H9 (cell line): Measurements from ENCODE around the gene PHACTR1. TPM values are rescaled to one million over a fixed set of nuclear protein-coding genes. Genes with fewer than 3 reads are reported as not detected.

Experiments used
- DNase-seq: peaks from one replicate; pipeline ENCODE4 v3.0.0-alpha.2; 2017
- H2AFZ ChIP-seq: one replicate; pipeline ENCODE4 v1.6.1; 2013; ENCODE audit warnings: mild to moderate bottlenecking, low read length, control low read depth, moderate library complexity
- H2AK5ac ChIP-seq: 2 replicates; pipeline ENCODE4 v1.6.1; 2013; ENCODE audit warnings: low read length, control low read depth, mixed read lengths; ENCODE audit not compliant: insufficient read length
- H2BK120ac ChIP-seq: one replicate; pipeline ENCODE4 v1.6.1; 2013; ENCODE audit warnings: low read depth, mild to moderate bottlenecking, low read length, control low read depth, inconsistent platforms; ENCODE audit not compliant: poor library complexity, severe bottlenecking
- H2BK12ac ChIP-seq: 2 replicates; pipeline ENCODE4 v1.6.1; 2013; ENCODE audit warnings: low read length, control low read depth, mixed read lengths, low read depth; ENCODE audit not compliant: insufficient read length
- H2BK15ac ChIP-seq: 2 replicates; pipeline ENCODE4 v1.6.1; 2013; ENCODE audit warnings: low read depth, low read length, control low read depth
- H2BK20ac ChIP-seq: one replicate; pipeline ENCODE4 v1.6.1; 2013; ENCODE audit warnings: low read depth, mild to moderate bottlenecking, low read length, control low read depth, inconsistent platforms; ENCODE audit not compliant: poor library complexity, severe bottlenecking
- H2BK5ac ChIP-seq: 2 replicates; pipeline ENCODE4 v1.6.1; 2013; ENCODE audit warnings: low read length, control low read depth, mixed read lengths; ENCODE audit not compliant: insufficient read length
- H3K14ac ChIP-seq: 2 replicates; pipeline ENCODE4 v1.6.1; 2013; ENCODE audit warnings: low read length, control low read depth; ENCODE audit not compliant: insufficient read depth
- H3K18ac ChIP-seq: 2 replicates; pipeline ENCODE4 v1.6.1; 2013; ENCODE audit warnings: low read depth, mild to moderate bottlenecking, mixed read lengths, low read length, control low read depth; ENCODE audit not compliant: insufficient read length
- H3K23ac ChIP-seq: 2 replicates; pipeline ENCODE4 v1.6.1; 2013; ENCODE audit warnings: low read length, control low read depth, mixed read lengths, low read depth; ENCODE audit not compliant: insufficient read length
- H3K23me2 ChIP-seq: 2 replicates; pipeline ENCODE4 v1.6.1; 2013; ENCODE audit warnings: low read depth, mild to moderate bottlenecking, mixed read lengths, low read length, control low read depth; ENCODE audit not compliant: insufficient read length, poor library complexity, severe bottlenecking
- H3K27ac ChIP-seq: 2 replicates; pipeline ENCODE4 v1.5.1; 2013; ENCODE audit warnings: low read length, control low read depth, mixed read lengths, low read depth; ENCODE audit not compliant: insufficient read length
- H3K27me3 ChIP-seq: 2 replicates; pipeline ENCODE4 v1.6.1; 2013; ENCODE audit warnings: low read length, control low read depth, inconsistent platforms; ENCODE audit not compliant: insufficient read depth
- H3K4ac ChIP-seq: 2 replicates; pipeline ENCODE4 v1.6.1; 2013; ENCODE audit warnings: low read depth, mild to moderate bottlenecking, control low read depth, inconsistent platforms, low read length, moderate library complexity
- H3K4me1 ChIP-seq: 2 replicates; pipeline ENCODE4 v1.6.1; 2013; ENCODE audit warnings: low read length, control low read depth, inconsistent platforms; ENCODE audit not compliant: insufficient read depth
- H3K4me2 ChIP-seq: 2 replicates; pipeline ENCODE4 v1.6.1; 2013; ENCODE audit warnings: low read length, control low read depth, mixed read lengths; ENCODE audit not compliant: insufficient read length, insufficient read depth
- H3K56ac ChIP-seq: 2 replicates; pipeline ENCODE4 v1.6.1; 2013; ENCODE audit warnings: low read depth, mild to moderate bottlenecking, mixed read lengths, low read length, control low read depth; ENCODE audit not compliant: insufficient read length
- H3K79me1 ChIP-seq: 2 replicates; pipeline ENCODE4 v1.6.1; 2013; ENCODE audit warnings: low read depth, mild to moderate bottlenecking, moderate library complexity, low read length, control low read depth, inconsistent platforms; ENCODE audit not compliant: insufficient read depth, poor library complexity, severe bottlenecking
- H3K79me2 ChIP-seq: 2 replicates; pipeline ENCODE4 v1.6.1; 2013; ENCODE audit warnings: low read length, control low read depth, inconsistent platforms; ENCODE audit not compliant: insufficient read depth
- H3K9ac ChIP-seq: 2 replicates; pipeline ENCODE4 v1.6.1; 2013; ENCODE audit warnings: low read length, control low read depth, mixed read lengths; ENCODE audit not compliant: insufficient read length; ENCODE audit errors: extremely low read depth
- H3K9me3 ChIP-seq: one replicate; pipeline ENCODE4 v1.6.1; 2013; ENCODE audit warnings: low read depth, low read length, inconsistent platforms; ENCODE audit not compliant: control insufficient read depth
- H3T11ph ChIP-seq: one replicate; pipeline ENCODE4 v1.6.1; 2013; ENCODE audit warnings: mild to moderate bottlenecking, low read length, control low read depth, inconsistent platforms
- H4K20me1 ChIP-seq: one replicate; pipeline ENCODE4 v1.6.1; 2013; ENCODE audit not compliant: control insufficient read depth, insufficient read length, insufficient read depth
- H4K5ac ChIP-seq: 2 replicates; pipeline ENCODE4 v1.6.1; 2013; ENCODE audit warnings: low read depth, mild to moderate bottlenecking, mixed read lengths, low read length, control low read depth; ENCODE audit not compliant: insufficient read length
- H4K8ac ChIP-seq: replicated peaks from 2 replicates; pipeline ENCODE4 v1.6.1; 2013; ENCODE audit warnings: low read length, control low read depth, mixed read lengths, low read depth; ENCODE audit not compliant: insufficient read length
- H4K91ac ChIP-seq: 2 replicates; pipeline ENCODE4 v1.6.1; 2013; ENCODE audit warnings: low read depth, mild to moderate bottlenecking, moderate library complexity, mixed read lengths, low read length, control low read depth; ENCODE audit not compliant: insufficient read length
- H3K27ac Mint-ChIP-seq, 3 experiments: 2 replicates in 2 of 3; 3 replicates in 1 of 3; pipeline ENCODE4 v1.8.0; 2020 to 2021; ENCODE audit warnings: mixed read lengths in 3 of 3, mild to moderate bottlenecking in 1 of 3, moderate library complexity in 1 of 3
- H3K27me3 Mint-ChIP-seq: 2 replicates; pipeline ENCODE4 v1.8.0; 2021; ENCODE audit warnings: low read depth, mild to moderate bottlenecking, moderate library complexity, mixed read lengths
- H3K36me3 Mint-ChIP-seq, 3 experiments: 2 replicates in 2 of 3; 3 replicates in 1 of 3; pipeline ENCODE4 v1.8.0; 2020 to 2021; ENCODE audit warnings: low read depth in 3 of 3, mixed read lengths in 3 of 3; ENCODE audit not compliant: insufficient read depth in 1 of 3
- H3K4me1 Mint-ChIP-seq, 2 experiments: 2 replicates each; pipeline ENCODE4 v1.8.0; 2020; ENCODE audit warnings: mixed read lengths in 2 of 2
- H3K4me3 Mint-ChIP-seq, 2 experiments: 2 replicates in 1 of 2; 3 replicates in 1 of 2; pipeline ENCODE4 v1.8.0; 2020 to 2021; ENCODE audit warnings: mild to moderate bottlenecking in 2 of 2, mixed read lengths in 2 of 2, moderate library complexity in 1 of 2
- H3K9me3 Mint-ChIP-seq, 2 experiments: 2 replicates in 1 of 2; 3 replicates in 1 of 2; pipeline ENCODE4 v1.8.0; 2020; ENCODE audit warnings: mild to moderate bottlenecking in 2 of 2, mixed read lengths in 2 of 2, moderate library complexity in 1 of 2
- WGBS: extraction: QIAGEN DNeasy Blood & Tissue Kit; methylation state at CpG from one replicate; pipeline ENCODE4 v1.1.7; 2013; ENCODE audit warnings: missing lambda C conversion rate, low lambda C conversion rate, mixed read lengths; ENCODE audit not compliant: insufficient read length; ENCODE audit errors: extremely low coverage; 5-methylcytosine and 5-hydroxymethylcytosine counted together
- total RNA-seq: library from RNA; stranded (reverse); gene quantifications from 2 replicates; pipeline ENCODE4 v1.2.1, GENCODE V29; 2021
- TF ChIP-seq, protein P1 (sequence below): fragments of 200-600 bp; sonication (generic); conservative IDR thresholded peaks from 3 replicates; pipeline ENCODE4 v1.8.0; 2021; ENCODE audit warnings: antibody characterized with exemption, mild to moderate bottlenecking

Gene PHACTR1
- total RNA-seq, 1 experiment from 2014 or later, result 15.9 TPM

DNA sequence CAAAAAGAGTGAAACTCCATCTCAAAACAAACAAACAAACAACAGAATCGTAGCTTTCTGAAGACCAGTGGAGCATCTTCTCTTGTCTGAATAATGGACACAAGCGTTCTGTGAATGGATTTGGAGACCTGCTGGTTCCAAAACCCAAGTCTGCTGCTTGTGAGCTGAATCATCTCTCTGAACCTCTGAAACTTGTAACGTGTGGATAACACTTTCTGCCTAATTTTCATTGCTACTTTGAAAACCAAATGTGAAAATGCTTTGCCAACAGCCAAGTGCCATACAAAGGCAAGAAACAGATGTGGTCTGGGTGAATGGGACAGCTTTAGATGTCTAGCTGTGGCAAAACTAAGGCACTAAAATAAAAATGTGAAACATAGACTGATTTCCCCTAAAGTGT, 44.3 kb downstream of the PHACTR1 start:
- Histone ChIP-seq H3K4me2 (no peak overlapping the region), H3K23ac (no peak overlapping the region), H3K18ac (no peak overlapping the region), H4K5ac (no peak overlapping the region), H4K8ac (no peak overlapping the region), H2BK5ac (no peak overlapping the region), H2AFZ (no peak overlapping the region), H2BK15ac (no peak overlapping the region), H3K9ac (no peak overlapping the region), H3T11ph (no peak overlapping the region), H3K4me1 (no peaks in the 10 kb centered on the region), H4K91ac (no peak overlapping the region), H3K23me2 (no peaks in the 10 kb centered on the region), H3K79me2 (no peaks in the 10 kb centered on the region), H3K79me1 (no peaks in the 10 kb centered on the region), H3K4ac (no peak overlapping the region), H3K27ac (no peak overlapping the region), H2BK120ac (no peak overlapping the region), H2AK5ac (no peak overlapping the region), H3K27me3 (no peaks in the 10 kb centered on the region), H3K14ac (no peak overlapping the region), H3K9me3 (no peaks in the 10 kb centered on the region), H3K56ac (no peak overlapping the region), H2BK12ac (no peak overlapping the region), H2BK20ac (no peak overlapping the region), H4K20me1 (no peaks in the 10 kb centered on the region)
- no peaks in the 10 kb centered on the region for H3K36me3 Mint-ChIP-seq
- H3K4me1 Mint-ChIP-seq, result peaks cover 10 to 14% of the 10 kb centered on the region in 2 experiments
- no peak overlapping the region for H3K4me3 Mint-ChIP-seq
- no peak for DNase-seq
- WGBS, result no CpG with 5 or more reads among the region's 3 CpGs
- no peaks in the 10 kb centered on the region for H3K27me3 Mint-ChIP-seq
- H3K9me3 Mint-ChIP-seq, result no peaks in the 10 kb centered on the region
- TF ChIP-seq, protein P1, sequence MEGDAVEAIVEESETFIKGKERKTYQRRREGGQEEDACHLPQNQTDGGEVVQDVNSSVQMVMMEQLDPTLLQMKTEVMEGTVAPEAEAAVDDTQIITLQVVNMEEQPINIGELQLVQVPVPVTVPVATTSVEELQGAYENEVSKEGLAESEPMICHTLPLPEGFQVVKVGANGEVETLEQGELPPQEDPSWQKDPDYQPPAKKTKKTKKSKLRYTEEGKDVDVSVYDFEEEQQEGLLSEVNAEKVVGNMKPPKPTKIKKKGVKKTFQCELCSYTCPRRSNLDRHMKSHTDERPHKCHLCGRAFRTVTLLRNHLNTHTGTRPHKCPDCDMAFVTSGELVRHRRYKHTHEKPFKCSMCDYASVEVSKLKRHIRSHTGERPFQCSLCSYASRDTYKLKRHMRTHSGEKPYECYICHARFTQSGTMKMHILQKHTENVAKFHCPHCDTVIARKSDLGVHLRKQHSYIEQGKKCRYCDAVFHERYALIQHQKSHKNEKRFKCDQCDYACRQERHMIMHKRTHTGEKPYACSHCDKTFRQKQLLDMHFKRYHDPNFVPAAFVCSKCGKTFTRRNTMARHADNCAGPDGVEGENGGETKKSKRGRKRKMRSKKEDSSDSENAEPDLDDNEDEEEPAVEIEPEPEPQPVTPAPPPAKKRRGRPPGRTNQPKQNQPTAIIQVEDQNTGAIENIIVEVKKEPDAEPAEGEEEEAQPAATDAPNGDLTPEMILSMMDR, result no peak
- H3K27ac Mint-ChIP-seq, result no peak overlapping the region
